Measurements from ENCODE around the gene SGCB. TPM values are rescaled to one million over a fixed set of nuclear protein-coding genes. Genes with fewer than 3 reads are reported as not detected.

Gene SGCB
- total and polyA plus RNA-seq, 8 donors = 3.2 to 13.8 (median 7.2) TPM

DNA sequence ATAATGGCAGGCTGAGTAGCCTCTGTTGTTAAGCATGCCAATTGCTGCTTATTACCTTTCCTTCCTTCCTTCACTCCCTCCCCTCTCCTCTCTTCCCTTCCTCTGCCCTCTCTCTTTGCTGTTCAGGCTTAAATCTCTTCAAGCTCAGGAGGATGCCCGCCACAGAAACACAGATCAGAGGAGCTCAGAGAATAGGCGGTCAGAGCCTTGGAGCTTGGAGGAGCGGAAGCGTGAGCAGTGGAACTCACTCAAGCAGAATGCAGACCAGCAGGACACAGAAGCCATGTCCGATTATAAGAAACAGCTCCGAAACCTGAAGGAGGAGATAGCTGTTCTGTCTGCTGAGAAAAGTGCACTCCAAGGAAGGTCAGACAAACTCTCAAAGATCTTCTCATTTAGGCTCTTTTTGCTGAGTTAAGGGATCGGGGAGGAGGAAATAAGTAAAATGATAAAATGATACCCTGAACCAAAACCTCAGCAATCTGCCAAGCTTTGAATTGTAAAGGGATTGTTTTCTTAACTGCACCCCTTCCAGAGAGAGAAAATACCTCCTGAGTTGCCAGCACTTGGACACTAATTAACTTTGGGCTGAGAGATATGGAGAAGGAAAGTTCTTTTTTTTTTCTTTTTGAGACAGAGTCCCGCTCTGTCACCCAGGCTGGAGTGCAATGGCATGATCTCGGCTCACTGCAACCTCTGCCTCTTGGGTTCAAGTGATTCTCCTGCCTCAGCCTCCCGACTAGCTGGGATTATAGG is 33.9 kb upstream of the SGCB start:
- H3K36me3 ChIP-seq = no peaks in the 10 kb centered on the region
- DNase-seq = no peak
- no peaks in the 10 kb centered on the region for H3K4me1 ChIP-seq
- H3K27me3 ChIP-seq = no peaks in the 10 kb centered on the region
- no peaks in the 10 kb centered on the region for H3K9me3 ChIP-seq
- ATAC-seq = peak in 2 of 4 donors; percentile 22 to 60
- TF ChIP-seq, protein P1, sequence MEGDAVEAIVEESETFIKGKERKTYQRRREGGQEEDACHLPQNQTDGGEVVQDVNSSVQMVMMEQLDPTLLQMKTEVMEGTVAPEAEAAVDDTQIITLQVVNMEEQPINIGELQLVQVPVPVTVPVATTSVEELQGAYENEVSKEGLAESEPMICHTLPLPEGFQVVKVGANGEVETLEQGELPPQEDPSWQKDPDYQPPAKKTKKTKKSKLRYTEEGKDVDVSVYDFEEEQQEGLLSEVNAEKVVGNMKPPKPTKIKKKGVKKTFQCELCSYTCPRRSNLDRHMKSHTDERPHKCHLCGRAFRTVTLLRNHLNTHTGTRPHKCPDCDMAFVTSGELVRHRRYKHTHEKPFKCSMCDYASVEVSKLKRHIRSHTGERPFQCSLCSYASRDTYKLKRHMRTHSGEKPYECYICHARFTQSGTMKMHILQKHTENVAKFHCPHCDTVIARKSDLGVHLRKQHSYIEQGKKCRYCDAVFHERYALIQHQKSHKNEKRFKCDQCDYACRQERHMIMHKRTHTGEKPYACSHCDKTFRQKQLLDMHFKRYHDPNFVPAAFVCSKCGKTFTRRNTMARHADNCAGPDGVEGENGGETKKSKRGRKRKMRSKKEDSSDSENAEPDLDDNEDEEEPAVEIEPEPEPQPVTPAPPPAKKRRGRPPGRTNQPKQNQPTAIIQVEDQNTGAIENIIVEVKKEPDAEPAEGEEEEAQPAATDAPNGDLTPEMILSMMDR (IDR thresholded peaks at IDR 0.05) = no peak
- intact Hi-C loops (cut with DNase I) = no loop called here
- no peak for FAIRE-seq
- 26 to 37% methylated on average over 10 of the region's 10 CpGs for WGBS, 2 donors
- H3K27ac ChIP-seq = no peak overlapping the region
- H3K4me3 ChIP-seq = peak overlapping the region in 1 of 4 donors; percentile 7

DNA sequence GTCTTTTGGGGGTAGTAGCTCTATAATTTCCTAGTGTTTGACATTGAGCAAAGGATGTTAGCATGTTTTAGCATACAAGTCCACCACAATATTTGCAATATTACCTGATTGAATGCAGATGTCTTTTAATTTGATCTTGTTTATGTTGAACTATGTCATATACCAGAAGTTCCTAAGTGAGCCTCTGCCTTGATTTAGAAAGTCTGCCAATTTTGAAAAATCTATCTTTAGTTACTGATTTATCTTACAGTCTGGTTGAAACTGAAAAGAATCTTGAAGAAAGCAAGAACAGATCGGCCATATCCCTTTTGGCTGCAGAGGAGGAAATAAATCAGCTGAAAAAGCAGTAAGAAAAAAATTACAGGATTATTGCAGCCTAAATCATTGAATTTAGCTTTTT is 31.5 kb upstream of the SGCB start:
- FAIRE-seq (no peak), DNase-seq (no peak), ATAC-seq (no peak)
- H3K4me1 ChIP-seq = no peaks in the 10 kb centered on the region
- no peak overlapping the region for H3K27ac ChIP-seq
- H3K9me3 ChIP-seq = no peaks in the 10 kb centered on the region
- TF ChIP-seq, protein P1 (IDR thresholded peaks at IDR 0.05) = no peak
- no peak overlapping the region for H3K4me3 ChIP-seq
- H3K27me3 ChIP-seq = no peaks in the 10 kb centered on the region
- WGBS, 2 donors = 29 to 34% methylated on average over 1 of the region's 1 CpG
- H3K36me3 ChIP-seq = no peaks in the 10 kb centered on the region
- intact Hi-C loops (cut with DNase I) = no loop called here

DNA sequence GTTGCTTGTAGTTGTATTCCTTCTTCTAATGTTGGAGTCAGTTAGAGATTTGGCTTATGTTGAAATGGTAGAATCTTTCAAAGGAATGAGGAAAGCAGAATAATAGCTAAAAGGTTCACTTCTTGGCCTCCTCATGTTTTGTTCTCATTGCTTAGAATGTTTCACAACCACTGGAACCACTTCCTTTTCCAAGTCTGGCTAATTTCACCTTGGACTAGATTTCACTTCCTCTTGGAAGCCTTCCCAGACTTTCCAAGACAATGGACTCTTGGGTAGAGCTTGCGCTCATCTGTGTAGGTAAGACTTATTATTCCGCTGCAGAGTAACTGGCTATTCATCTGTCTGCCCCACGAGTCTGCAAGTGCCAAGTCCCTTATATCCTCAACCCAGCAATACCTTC is 21.3 kb upstream of the SGCB start:
- TF ChIP-seq, protein P1 (IDR thresholded peaks at IDR 0.05) = no peak
- DNase-seq = no peak
- ATAC-seq = peak; percentile 43 to 87 (median 82)
- intact Hi-C loops (cut with DNase I) = no loop called here
- peak overlapping the region in 1 of 4 donors; percentile 45 for H3K27ac ChIP-seq
- no peaks in the 10 kb centered on the region for H3K9me3 ChIP-seq
- H3K4me3 ChIP-seq = no peak overlapping the region
- no peaks in the 10 kb centered on the region for H3K27me3 ChIP-seq
- peaks cover 0 to 7% (median 0%) of the 10 kb centered on the region in 3 donors for H3K4me1 ChIP-seq
- 46 to 58% methylated on average over 3 of the region's 3 CpGs for WGBS, 2 donors
- no peak for FAIRE-seq
- no peaks in the 10 kb centered on the region for H3K36me3 ChIP-seq

DNA sequence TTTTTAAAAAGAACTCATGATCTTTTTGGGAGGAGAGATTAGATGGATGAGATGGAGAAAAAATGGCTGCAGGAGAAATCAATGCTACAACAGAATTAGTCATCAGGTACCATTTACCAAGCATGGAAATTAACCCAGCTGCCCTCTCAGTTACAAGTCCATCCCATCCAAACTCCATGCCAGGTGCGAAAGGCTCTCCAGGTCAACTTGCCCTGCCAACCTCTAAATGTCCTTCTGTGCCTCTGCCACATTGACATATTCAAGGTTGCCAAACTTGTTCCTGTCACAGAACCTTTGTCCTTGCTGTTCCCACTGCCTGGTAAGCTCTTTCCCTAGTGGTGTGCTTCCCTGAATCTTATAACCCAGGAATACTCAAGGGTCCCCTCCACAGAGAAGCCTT is 20.2 kb upstream of the SGCB start:
- no peaks in the 10 kb centered on the region for H3K27me3 ChIP-seq
- no peaks in the 10 kb centered on the region for H3K36me3 ChIP-seq
- 78 to 86% methylated on average over 1 of the region's 1 CpG for WGBS, 2 donors
- intact Hi-C loops (cut with DNase I) = no loop called here
- no peak for ATAC-seq
- no peak overlapping the region for H3K4me3 ChIP-seq
- FAIRE-seq = no peak
- DNase-seq = no peak
- H3K9me3 ChIP-seq = no peaks in the 10 kb centered on the region
- TF ChIP-seq, protein P1 (IDR thresholded peaks at IDR 0.05) = no peak
- peaks cover 0 to 7% (median 0%) of the 10 kb centered on the region in 3 donors for H3K4me1 ChIP-seq
- H3K27ac ChIP-seq = peak overlapping the region in 1 of 4 donors; percentile 45

DNA sequence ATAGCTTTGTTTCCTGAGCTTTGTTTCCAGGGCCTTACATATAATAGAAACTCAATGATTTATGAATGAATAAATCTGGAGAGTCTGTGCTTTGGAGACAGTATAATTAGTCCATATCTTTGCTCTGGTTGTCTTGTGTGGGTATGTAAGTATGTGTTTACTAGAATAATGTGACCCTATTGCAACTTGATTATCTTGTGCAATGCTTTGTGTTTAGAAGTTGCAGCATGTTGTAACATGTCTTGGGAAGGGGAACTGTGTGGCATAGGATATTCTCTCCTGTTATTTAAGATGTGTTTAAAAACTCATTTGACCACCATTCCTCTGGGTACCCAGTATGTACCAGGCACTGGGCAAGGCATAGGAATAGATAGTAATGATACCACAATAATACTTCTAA is 19.1 kb upstream of the SGCB start:
- intact Hi-C loops (cut with DNase I) = no loop called here
- Histone ChIP-seq H3K27ac (no peak overlapping the region), H3K9me3 (no peaks in the 10 kb centered on the region), H3K4me1 (peaks cover 0 to 7% (median 0%) of the 10 kb centered on the region in 3 donors), H3K36me3 (no peaks in the 10 kb centered on the region), H3K4me3 (no peak overlapping the region), H3K27me3 (no peaks in the 10 kb centered on the region)
- ATAC-seq (no peak), FAIRE-seq (no peak), DNase-seq (no peak)
- TF ChIP-seq, protein P1 (IDR thresholded peaks at IDR 0.05) = no peak

All from pancreas (tissue), 10 donors.